CD4-positive, alpha-beta T cell treated with Interleukin-4 for 4 hours (primary cell): Measurements from ENCODE around the gene NXPH1.

Source experiments
- DNase-seq: peaks from one replicate; pipeline ENCODE4 v3.0.0-alpha.2; 2020

NXPH1 gene

GRCh38 chr7:8605221-8605620 is 171.8 kb downstream of the NXPH1 start:
- DNase-seq, result no peak

- no peak for DNase-seq
These were observed 179.2 kb downstream of the NXPH1 start for GRCh38 chr7:8612584-8612983.

GRCh38 chr7:8613191-8613590 is 179.8 kb downstream of the NXPH1 start:
- no peak for DNase-seq

- no peak for DNase-seq
These were observed 181.6 kb downstream of the NXPH1 start for GRCh38 chr7:8615019-8615418.

- no peak for DNase-seq
These were observed 185.1 kb downstream of the NXPH1 start for GRCh38 chr7:8618441-8619070.

GRCh38 chr7:8620169-8620568 is 186.8 kb downstream of the NXPH1 start:
- no peak for DNase-seq

- no peak for DNase-seq
These were observed 192.2 kb downstream of the NXPH1 start for GRCh38 chr7:8625612-8626011.

- no peak for DNase-seq
These were observed 193.9 kb downstream of the NXPH1 start for GRCh38 chr7:8627325-8627724.

- no peak for DNase-seq
These were observed 195.2 kb downstream of the NXPH1 start for GRCh38 chr7:8628656-8629055.

GRCh38 chr7:8629504-8629903 is 196.1 kb downstream of the NXPH1 start:
- DNase-seq, result no peak

- DNase-seq, result no peak
These were observed 203.9 kb downstream of the NXPH1 start for GRCh38 chr7:8637322-8637721.

GRCh38 chr7:8638076-8638475 is 204.7 kb downstream of the NXPH1 start:
- no peak for DNase-seq

GRCh38 chr7:8639668-8640067 is 206.3 kb downstream of the NXPH1 start:
- no peak for DNase-seq

- DNase-seq, result no peak
These were observed 207.3 kb downstream of the NXPH1 start for GRCh38 chr7:8640671-8641070.

GRCh38 chr7:8668627-8669500 is 235.5 kb downstream of the NXPH1 start:
- DNase-seq, result no peak

- DNase-seq, result no peak
These were observed 236.1 kb downstream of the NXPH1 start for GRCh38 chr7:8669501-8669851.

- no peak for DNase-seq
These were observed 251.0 kb downstream of the NXPH1 start for GRCh38 chr7:8684426-8684825.

- no peak for DNase-seq
These were observed 266.6 kb downstream of the NXPH1 start for GRCh38 chr7:8699875-8700624.

- no peak for DNase-seq
These were observed 269.4 kb downstream of the NXPH1 start for GRCh38 chr7:8702807-8703206.

GRCh38 chr7:8710124-8710523 is 276.7 kb downstream of the NXPH1 start:
- no peak for DNase-seq

- no peak for DNase-seq
These were observed 281.4 kb downstream of the NXPH1 start for GRCh38 chr7:8714791-8715190.

- no peak for DNase-seq
These were observed 285.7 kb downstream of the NXPH1 start for GRCh38 chr7:8719102-8719501.

GRCh38 chr7:8724080-8724718 is 290.8 kb downstream of the NXPH1 start:
- DNase-seq, result no peak
